HG03571 (cell line): Measurements from ENCODE around the gene TSC2.

ENCODE experiments used
- ATAC-seq: cut with Tn5 transposase; IDR thresholded peaks from one replicate; pipeline ENCODE4 v1.9.1; 2021; ENCODE audit not compliant: unreplicated experiment

TSC2 gene

GRCh38 chr16:2042171-2042985 lies 5.4 kb upstream of the TSC2 start:
- no peak for ATAC-seq

GRCh38 chr16:2042986-2043666 lies 4.7 kb upstream of the TSC2 start:
- no peak for ATAC-seq

DNA sequence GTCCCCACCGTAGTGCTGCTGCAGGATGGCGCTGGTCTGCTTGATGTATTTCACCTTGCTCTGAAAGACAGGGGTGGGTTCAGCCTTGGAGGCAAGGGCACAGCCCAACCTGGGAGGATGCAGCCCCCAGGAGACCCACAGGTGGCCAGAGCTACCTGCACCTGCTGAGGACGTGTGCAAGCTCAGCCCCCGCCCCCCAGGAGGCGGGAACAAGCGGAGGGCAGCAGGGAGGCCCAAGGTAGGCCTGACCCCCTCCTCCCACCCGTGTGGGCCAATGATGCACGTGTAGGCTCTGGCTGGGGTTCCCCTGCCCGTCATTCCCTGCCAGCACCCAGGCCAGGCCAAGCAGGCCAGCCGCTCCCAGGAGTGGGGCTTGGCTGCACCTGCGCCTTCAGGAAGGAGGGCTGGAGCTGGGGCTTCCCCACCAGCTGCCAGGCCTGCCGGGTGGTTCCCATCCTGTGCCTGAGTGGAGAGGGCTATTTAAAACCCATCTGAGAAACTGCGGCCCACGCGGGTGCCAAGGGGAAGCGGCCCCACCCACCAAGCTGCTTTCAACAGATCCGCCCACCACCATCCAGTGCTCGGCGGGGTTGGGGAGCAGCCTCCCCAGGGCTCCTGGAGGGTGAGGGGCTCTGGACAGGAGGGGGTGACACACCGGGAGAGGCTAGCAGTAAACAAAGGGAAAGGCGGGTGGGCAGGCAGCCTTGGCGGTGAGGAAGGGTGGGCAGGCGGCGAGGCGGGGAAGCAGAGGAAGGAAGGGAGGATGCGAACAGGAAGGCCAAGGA lies 3.9 kb upstream of the TSC2 start:
- ATAC-seq: no peak

DNA sequence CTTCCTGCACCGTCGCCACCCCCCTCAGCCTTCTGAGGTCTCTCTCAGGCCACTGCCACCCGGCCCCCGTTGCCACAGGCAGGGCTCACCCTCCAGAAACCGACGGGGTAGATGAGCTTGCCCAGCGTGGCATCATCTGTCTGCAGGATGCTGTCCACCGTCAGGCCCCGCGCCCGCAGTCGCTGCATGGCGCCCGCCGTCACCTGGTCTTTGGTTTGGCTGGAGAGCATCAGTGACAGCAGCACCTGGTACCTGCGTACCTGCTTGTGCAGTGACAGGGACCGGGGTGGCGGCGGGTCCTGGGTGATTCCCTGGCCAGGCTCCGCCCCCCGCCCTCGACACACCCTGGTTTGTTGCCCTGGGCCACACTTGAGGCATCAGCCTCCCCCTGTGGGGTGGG lies 3.2 kb upstream of the TSC2 start:
- no peak for ATAC-seq

GRCh38 chr16:2045965-2046892 lies 1.6 kb upstream of the TSC2 start:
- no peak for ATAC-seq

DNA sequence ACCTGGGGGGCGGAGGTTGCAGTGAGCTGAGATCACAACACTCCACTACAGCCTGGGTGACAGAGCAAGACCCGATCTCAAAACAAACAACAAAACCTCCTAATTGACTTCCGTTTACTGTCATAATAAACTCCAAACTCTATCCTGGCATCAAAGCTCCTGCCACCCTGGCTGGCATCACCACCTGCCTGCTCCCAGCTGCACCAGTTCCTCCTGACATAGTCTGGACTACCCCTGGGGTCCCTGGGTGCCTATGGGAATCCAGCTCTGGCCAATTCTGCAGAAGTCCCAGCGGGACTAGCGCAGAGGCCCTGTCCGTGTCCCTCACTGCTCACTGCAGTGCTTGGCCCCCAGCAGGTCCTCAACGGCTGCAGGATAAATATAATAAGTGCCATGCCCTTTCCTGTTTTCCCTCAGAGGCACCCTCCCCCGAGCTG lies 874 bp upstream of the TSC2 start:
- peak; percentile 7 for ATAC-seq

- no peak for ATAC-seq
These were observed 345 bp downstream of the TSC2 start for GRCh38 chr16:2048116-2048543.

- ATAC-seq: no peak
These were observed 5.4 kb downstream of the TSC2 start for GRCh38 chr16:2053211-2053610.

DNA sequence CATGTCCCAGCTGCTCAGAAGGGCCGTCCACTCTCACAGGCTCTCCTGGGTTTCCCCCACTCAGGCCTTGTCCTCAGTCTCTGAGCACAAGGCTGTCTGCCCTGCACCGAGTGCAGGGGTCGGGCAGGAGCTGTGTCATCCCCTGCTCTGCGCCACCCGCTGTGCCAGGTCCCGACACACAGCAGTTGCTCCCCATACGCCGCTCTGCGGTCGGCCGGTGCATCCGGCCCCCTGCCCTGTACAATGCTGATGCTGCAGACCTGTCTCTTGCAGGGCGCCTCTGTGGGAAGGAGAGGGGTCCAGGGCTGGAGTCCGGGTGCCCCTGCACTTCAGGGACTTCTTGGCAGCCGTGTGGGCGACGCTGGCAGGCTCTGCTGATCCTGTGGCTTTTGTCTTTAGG lies 6.1 kb downstream of the TSC2 start:
- no peak for ATAC-seq

- ATAC-seq: no peak
These were observed 6.9 kb downstream of the TSC2 start for GRCh38 chr16:2054543-2055245.

DNA sequence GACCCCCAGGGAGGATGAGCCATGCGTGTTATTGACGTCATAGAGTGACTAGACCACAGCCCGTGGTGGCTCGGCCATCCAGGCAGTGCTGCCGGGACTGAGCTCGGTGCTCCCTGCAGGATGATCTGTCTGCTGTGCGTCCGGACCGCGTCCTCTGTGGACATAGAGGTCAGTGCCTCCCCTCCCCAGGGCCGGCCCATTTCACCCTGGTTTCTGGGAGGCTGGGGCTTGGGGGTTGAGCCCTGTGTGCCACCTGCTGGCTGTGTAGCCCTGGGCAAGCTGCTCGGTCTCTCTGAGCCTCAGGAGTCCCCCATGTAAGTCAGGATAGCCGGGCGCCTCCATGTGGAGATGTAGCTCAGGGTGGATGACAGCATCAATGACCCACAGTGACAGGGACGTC lies 8.3 kb downstream of the TSC2 start:
- ATAC-seq: no peak

GRCh38 chr16:2056681-2057407 lies 9.1 kb downstream of the TSC2 start:
- ATAC-seq: no peak

DNA sequence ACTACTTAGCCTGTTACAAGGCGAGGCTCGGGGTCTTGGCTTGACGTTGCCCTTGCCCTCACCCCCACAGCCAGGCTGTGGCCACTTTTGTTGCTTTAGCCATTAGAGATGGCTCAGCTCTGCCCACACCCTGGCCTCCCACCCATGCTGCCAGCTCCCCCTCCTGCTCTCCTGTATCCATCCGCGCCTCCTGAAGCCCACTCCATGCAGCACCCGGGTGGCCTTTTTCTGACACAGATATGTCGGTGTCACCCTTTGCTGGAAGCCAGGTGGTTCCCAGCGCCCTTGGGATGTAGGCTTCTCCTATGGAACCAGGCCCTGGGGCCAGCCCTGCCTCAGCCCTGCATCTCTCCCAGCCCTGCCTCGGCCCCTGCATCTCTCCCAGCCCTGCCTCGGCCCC lies 9.7 kb downstream of the TSC2 start:
- no peak for ATAC-seq

DNA sequence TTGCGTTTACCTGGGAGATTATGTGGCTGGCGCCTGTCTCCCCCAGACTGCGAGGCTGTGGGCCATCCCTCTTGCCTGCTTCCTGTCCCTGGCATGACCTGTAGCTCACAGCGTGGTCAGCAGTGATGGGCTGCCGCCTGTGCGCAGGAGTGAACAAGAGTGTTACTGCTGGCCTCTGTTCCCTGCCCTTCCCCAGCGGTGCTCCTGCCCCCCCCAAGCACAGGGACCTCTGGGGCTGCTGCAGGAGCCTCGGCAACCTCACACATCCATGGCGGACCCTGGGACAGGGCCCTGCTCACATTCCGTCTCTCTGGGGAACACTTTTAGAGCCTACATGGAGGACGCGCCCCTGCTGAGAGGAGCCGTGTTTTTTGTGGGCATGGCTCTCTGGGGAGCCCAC lies 10.6 kb downstream of the TSC2 start:
- no peak for ATAC-seq

GRCh38 chr16:2058872-2059271 lies 11.1 kb downstream of the TSC2 start:
- ATAC-seq: no peak

DNA sequence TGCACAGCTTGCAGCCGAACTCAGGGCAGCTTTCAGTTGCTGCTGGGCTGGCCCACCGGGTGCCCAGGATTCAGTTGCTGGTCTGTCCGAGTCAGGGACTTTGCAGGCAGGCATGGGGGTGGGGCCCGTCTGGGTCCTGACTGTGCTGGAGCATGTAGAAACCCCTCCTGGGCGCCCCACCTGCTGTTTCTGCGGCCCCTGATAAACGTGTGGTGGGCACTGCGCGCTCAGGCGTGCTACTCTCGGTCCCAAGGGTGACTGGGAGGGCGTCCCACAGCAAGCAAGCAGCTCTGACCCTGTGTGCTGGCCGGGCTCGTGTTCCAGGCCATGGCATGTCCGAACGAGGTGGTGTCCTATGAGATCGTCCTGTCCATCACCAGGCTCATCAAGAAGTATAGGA lies 12.6 kb downstream of the TSC2 start:
- no peak for ATAC-seq

GRCh38 chr16:2061023-2061422 lies 13.2 kb downstream of the TSC2 start:
- no peak for ATAC-seq

- ATAC-seq: no peak
These were observed 13.7 kb downstream of the TSC2 start for GRCh38 chr16:2061526-2061925.

- ATAC-seq: no peak
These were observed 15.0 kb downstream of the TSC2 start for GRCh38 chr16:2062801-2063200.
